H1 (cell line): ENCODE measurements around the gene RGL2. TPM values are rescaled to one million over a fixed set of nuclear protein-coding genes. Genes with fewer than 3 reads are reported as not detected.
A peak's percentile ranks its signal among the peaks of the same experiment; 100 is the strongest.

Experiments used
- ASH2L ChIP-seq: fragments of 200-600, 300-600 bp; sonication (generic); IDR thresholded peaks from one replicate; pipeline ENCODE4 v1.7.1; 2017; ENCODE audit warnings: low read length
- BCL11A ChIP-seq, 2 experiments: IDR thresholded peaks; one replicate each; pipeline ENCODE4 v1.6.1; 2011; ENCODE audit warnings: low read depth in 2 of 2, low read length in 2 of 2, mild to moderate bottlenecking in 2 of 2
- CBX8 ChIP-seq: fragments of 300-800, 300-1000 bp; sonication (generic); IDR thresholded peaks from 2 replicates; pipeline ENCODE4 v1.7.1; 2016; ENCODE audit warnings: low read depth, low read length, borderline replicate concordance
- CHD1 ChIP-seq: IDR thresholded peaks from 2 replicates; pipeline ENCODE4 v1.6.1; 2012; ENCODE audit warnings: low read depth, low read length, improper control_type of control experiment
- CHD2 ChIP-seq: IDR thresholded peaks from 2 replicates; pipeline ENCODE4 v1.6.1; 2012; ENCODE audit warnings: low read length, improper control_type of control experiment
- FOSL1 ChIP-seq: IDR thresholded peaks from 2 replicates; pipeline ENCODE4 v1.6.1; 2011; ENCODE audit warnings: mild to moderate bottlenecking, low read depth, low read length, moderate library complexity; ENCODE audit not compliant: insufficient read depth
- JUN ChIP-seq: IDR thresholded peaks from 2 replicates; pipeline ENCODE4 v1.6.1; 2011; ENCODE audit warnings: low read depth, mild to moderate bottlenecking, improper control_type of control experiment, low read length
- KDM1A ChIP-seq: fragments of 200-600, 300-600 bp; sonication (generic); IDR thresholded peaks from 2 replicates; pipeline ENCODE4 v1.7.1; 2016; ENCODE audit warnings: mild to moderate bottlenecking, low read length, borderline replicate concordance
- KDM5A ChIP-seq: fragments of 200-600 bp; IDR thresholded peaks from 2 replicates; pipeline ENCODE4 v1.7.1; 2012; ENCODE audit warnings: mild to moderate bottlenecking, low read length, inconsistent platforms, mixed read lengths
- MAFK ChIP-seq: IDR thresholded peaks from 2 replicates; pipeline ENCODE4 v1.6.1; 2012; ENCODE audit warnings: low read depth, mild to moderate bottlenecking, improper control_type of control experiment, low read length
- PHF8 ChIP-seq: fragments of 200-600 bp; sonication (generic); conservative IDR thresholded peaks from 2 replicates; pipeline ENCODE4 v1.7.1; 2012; ENCODE audit warnings: low read depth, mild to moderate bottlenecking, inconsistent platforms, low read length, moderate library complexity
- POLR2A ChIP-seq, 2 experiments: IDR thresholded peaks; 1 replicate in 1 of 2; 2 replicates in 1 of 2; pipeline ENCODE4 v1.6.1; 2011; ENCODE audit warnings: low read depth in 2 of 2, low read length in 2 of 2, mild to moderate bottlenecking in 2 of 2; ENCODE audit errors: control extremely low read depth in 1 of 2
- SAP30 ChIP-seq: fragments of 300-600 bp; sonication (generic); IDR thresholded peaks from 2 replicates; pipeline ENCODE4 v1.7.1; 2012; ENCODE audit warnings: low read length, moderate library complexity, mild to moderate bottlenecking, inconsistent platforms; ENCODE audit not compliant: insufficient read depth, insufficient replicate concordance
- SIRT6 ChIP-seq: IDR thresholded peaks from one replicate; pipeline ENCODE4 v1.7.1; 2012; ENCODE audit warnings: low read length, inconsistent platforms
- SP4 ChIP-seq: IDR thresholded peaks from 2 replicates; pipeline ENCODE4 v1.6.1; 2012; ENCODE audit warnings: low read length, inconsistent platforms
- TAF1 ChIP-seq: IDR thresholded peaks from 2 replicates; pipeline ENCODE4 v1.6.1; 2011; ENCODE audit warnings: mild to moderate bottlenecking, low read depth, low read length
- TAF7 ChIP-seq: optimal IDR thresholded peaks from 2 replicates; pipeline ENCODE3; 2011; ENCODE audit warnings: low read depth, mild to moderate bottlenecking, inconsistent platforms, low read length, moderate library complexity, borderline replicate concordance
- TCF12 ChIP-seq: IDR thresholded peaks from 2 replicates; pipeline ENCODE4 v1.6.1; 2011; ENCODE audit warnings: low read depth, mild to moderate bottlenecking, low read length
- TEAD4 ChIP-seq: IDR thresholded peaks from 2 replicates; pipeline ENCODE4 v1.6.1; 2012; ENCODE audit warnings: low read depth, low read length, inconsistent platforms, mixed read lengths
- YY1 ChIP-seq: IDR thresholded peaks from 2 replicates; pipeline ENCODE4 v1.6.1; 2011; ENCODE audit warnings: low read depth, mild to moderate bottlenecking, low read length
- polyA plus RNA-seq, 7 experiments: library from polyadenylated mRNA; depleted of rRNA in 3 of 7; stranded (reverse) in 5 of 7; unstranded in 2 of 7; fragments of >200 nt in 5 of 7; fragments of 200-250 nt in 2 of 7; gene quantifications; 1 replicate in 5 of 7; 2 replicates in 1 of 7; 4 replicates in 1 of 7; pipeline versions ENCODE4 v1.2.1 to v1.2.3, GENCODE V29; 2011 to 2013; ENCODE audit warnings: missing spikeins in 2 of 7, mixed read lengths in 2 of 7
- total RNA-seq: library from RNA; stranded (reverse); fragmentation: NEBNext Ultra II Directional; extraction: Animal tissue kit (Norgen Biotek cat#: 25700); gene quantifications from 2 replicates; pipeline ENCODE4 v1.2.1, GENCODE V29; 2021
- TF ChIP-seq, protein P1 (sequence below): IDR thresholded peaks from 2 replicates; pipeline ENCODE4 v1.6.1; 2012; ENCODE audit warnings: low read length, inconsistent platforms
- TF ChIP-seq, protein P2 (sequence below): IDR thresholded peaks from 2 replicates; pipeline ENCODE4 v1.6.1; 2012; ENCODE audit warnings: inconsistent platforms

The RGL2 gene
- total and polyA plus RNA-seq, 2 of the 8 experiments (the other 6 are each of a cell fraction or from before 2014, with no cell fraction given): 58.1 to 80.3 TPM

DNA sequence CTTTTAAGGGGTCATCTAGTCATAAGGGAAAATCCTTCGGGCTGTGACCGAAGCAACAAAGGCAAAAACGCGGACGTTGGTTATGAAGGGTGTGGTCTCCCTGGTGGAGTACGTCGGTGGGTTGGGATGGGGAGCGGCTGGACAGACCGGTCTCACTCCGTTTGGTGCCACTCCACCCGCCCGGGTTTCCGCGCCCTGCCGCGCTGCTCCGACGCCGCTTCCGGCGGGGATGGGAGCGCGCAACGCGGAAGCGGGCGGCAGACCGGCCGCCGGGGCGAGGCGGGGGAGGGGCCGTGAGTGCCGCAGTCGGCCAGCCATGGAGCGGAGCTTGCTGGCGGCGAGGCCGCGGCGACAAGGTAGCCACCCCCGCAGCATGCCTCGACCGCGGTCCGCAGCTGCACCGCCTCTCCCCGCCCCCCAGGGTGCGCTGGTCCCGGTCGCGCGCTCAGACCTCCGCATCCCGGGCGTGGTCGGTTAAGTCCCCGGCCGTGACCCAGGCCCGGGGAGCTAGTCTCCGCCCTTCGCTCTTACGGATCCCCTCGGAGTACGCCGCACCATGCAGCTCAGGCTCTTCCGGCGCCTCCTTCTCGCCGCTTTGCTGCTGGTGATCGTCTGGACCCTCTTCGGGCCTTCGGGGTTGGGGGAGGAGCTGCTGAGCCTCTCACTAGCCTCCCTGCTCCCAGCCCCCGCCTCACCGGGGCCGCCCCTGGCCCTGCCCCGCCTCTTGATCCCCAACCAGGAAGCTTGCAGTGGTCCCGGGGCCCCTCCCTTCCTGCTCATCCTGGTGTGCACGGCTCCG is 21.7 kb downstream of the RGL2 start, which contains the start of gene B3GALT4 (continued):
- TF ChIP-seq JUN (no peak), ASH2L (peak; percentile 84), YY1 (peak; percentile 73; the same call in 1 of the 2 replicates), CBX8 (no peak), SAP30 (no peak), CHD1 (no peak), TAF7 (peak; percentile 63), FOSL1 (0 out of 2 replicates have a peak, but pooled peaks have one; percentile 59), TEAD4 (no peak), BCL11A (IDR thresholded peaks at IDR 0.05; ENCODE audit: low read depth in 2 of 2, low read length in 2 of 2) (no peak), PHF8 (no peak; the same call in 1 of the 2 replicates), MAFK (no peak), SP4 (no peak), CHD2 (no peak), TCF12 (no peak), KDM1A (no peak), TAF1 (peak; percentile 53), POLR2A (IDR thresholded peaks at IDR 0.05; ENCODE audit: control extremely low read depth in 1 of 2, low read depth in 2 of 2, low read length in 2 of 2) (peak in 1 of 2 experiments; percentile 93; a peak in 2 of 3 replicates), KDM5A (no peak), SIRT6 (no peak)
- TF ChIP-seq, protein P1, sequence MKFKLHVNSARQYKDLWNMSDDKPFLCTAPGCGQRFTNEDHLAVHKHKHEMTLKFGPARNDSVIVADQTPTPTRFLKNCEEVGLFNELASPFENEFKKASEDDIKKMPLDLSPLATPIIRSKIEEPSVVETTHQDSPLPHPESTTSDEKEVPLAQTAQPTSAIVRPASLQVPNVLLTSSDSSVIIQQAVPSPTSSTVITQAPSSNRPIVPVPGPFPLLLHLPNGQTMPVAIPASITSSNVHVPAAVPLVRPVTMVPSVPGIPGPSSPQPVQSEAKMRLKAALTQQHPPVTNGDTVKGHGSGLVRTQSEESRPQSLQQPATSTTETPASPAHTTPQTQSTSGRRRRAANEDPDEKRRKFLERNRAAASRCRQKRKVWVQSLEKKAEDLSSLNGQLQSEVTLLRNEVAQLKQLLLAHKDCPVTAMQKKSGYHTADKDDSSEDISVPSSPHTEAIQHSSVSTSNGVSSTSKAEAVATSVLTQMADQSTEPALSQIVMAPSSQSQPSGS: peak; percentile 58; the same call in 1 of the 2 replicates
- TF ChIP-seq, protein P2, sequence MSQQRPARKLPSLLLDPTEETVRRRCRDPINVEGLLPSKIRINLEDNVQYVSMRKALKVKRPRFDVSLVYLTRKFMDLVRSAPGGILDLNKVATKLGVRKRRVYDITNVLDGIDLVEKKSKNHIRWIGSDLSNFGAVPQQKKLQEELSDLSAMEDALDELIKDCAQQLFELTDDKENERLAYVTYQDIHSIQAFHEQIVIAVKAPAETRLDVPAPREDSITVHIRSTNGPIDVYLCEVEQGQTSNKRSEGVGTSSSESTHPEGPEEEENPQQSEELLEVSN: no peak
- TF ChIP-seq, all 59 proteins: peak for 20
